Panc1 (cell line): ENCODE results near the gene MBD5. TPM values are rescaled to one million over a fixed set of nuclear protein-coding genes. Genes with fewer than 3 reads are reported as not detected.

ENCODE experiments used
- ATAC-seq: fragments of 200-7000 bp; cut with Tn5 transposase; 2 replicates; pipeline ENCODE4 v1.9.1; 2020; ENCODE audit warnings: mild to moderate bottlenecking, moderate library complexity
- BruUV-seq: library from RNA; stranded (reverse); fragments of 400-500 nt; replicated peaks from 2 replicates; lab custom pipeline; 2021; lab: Mats Ljungman, UMichigan
- CTCF ChIA-PET: fragments of 300-600 bp; sonication (Branson Sonifier 250); formaldehyde crosslinking; loops from one replicate; lab custom pipeline; 2022; ENCODE audit warnings: antibody characterized with exemption; lab: Charles Lee
- POLR2A ChIA-PET: fragments of 300-600 bp; sonication (Branson Sonifier 250); formaldehyde crosslinking; loops from one replicate; lab custom pipeline; 2022; ENCODE audit warnings: antibody characterized with exemption; lab: Charles Lee
- DNase-seq: peaks from one replicate; pipeline ENCODE4 v3.0.0-alpha.2; 2010; ENCODE audit warnings: low read depth, low spot score
- H3K27ac ChIP-seq: 2 replicates; pipeline ENCODE4 v1.5.1; 2011; ENCODE audit warnings: mild to moderate bottlenecking, low read length, inconsistent platforms
- H3K27me3 ChIP-seq: fragments of 200-500 bp; sonication (Bioruptor generic); 2 replicates; pipeline ENCODE4 v1.6.0; 2014; ENCODE audit warnings: low read length, inconsistent platforms; ENCODE audit not compliant: control insufficient read depth, insufficient read depth
- H3K36me3 ChIP-seq: fragments of 200-500 bp; sonication (Bioruptor generic); 2 replicates; pipeline ENCODE4 v1.5.1; 2014; ENCODE audit warnings: inconsistent platforms, mild to moderate bottlenecking, low read length, moderate library complexity; ENCODE audit not compliant: control insufficient read depth, insufficient read depth
- H3K4me1 ChIP-seq: 2 replicates; pipeline ENCODE4 v1.5.1; 2011; ENCODE audit warnings: inconsistent platforms, mild to moderate bottlenecking, low read length, moderate library complexity; ENCODE audit not compliant: control insufficient read depth, insufficient read depth
- H3K4me3 ChIP-seq, 2 experiments: 2 replicates each; pipeline ENCODE4 v1.5.1; 2011 to 2012; ENCODE audit warnings: low read depth in 2 of 2, low read length in 2 of 2, mild to moderate bottlenecking in 2 of 2, inconsistent platforms in 1 of 2, moderate library complexity in 1 of 2
- H3K9me3 ChIP-seq: fragments of 200-500 bp; sonication (Bioruptor generic); 2 replicates; pipeline ENCODE4 v1.5.1; 2014; ENCODE audit warnings: low read depth, mild to moderate bottlenecking, inconsistent platforms, low read length, moderate library complexity; ENCODE audit not compliant: control insufficient read depth, insufficient read depth
- CTCF ChIP-seq: fragments of 450-650 bp; IDR thresholded peaks from 2 replicates; pipeline ENCODE4 v1.5.1; 2017; ENCODE audit warnings: mild to moderate bottlenecking
- POLR2AphosphoS5 ChIP-seq: IDR thresholded peaks from 2 replicates; pipeline ENCODE4 v1.6.1; 2012; ENCODE audit warnings: mild to moderate bottlenecking, low read depth, low read length, moderate library complexity
- REST ChIP-seq, 2 experiments: IDR thresholded peaks; 2 replicates each; pipeline ENCODE4 v1.6.1; 2011 to 2012; ENCODE audit warnings: low read depth in 2 of 2, control low read depth in 1 of 2, low read length in 1 of 2, mild to moderate bottlenecking in 1 of 2, moderate library complexity in 1 of 2; ENCODE audit not compliant: insufficient read depth in 1 of 2
- SIN3A ChIP-seq: IDR thresholded peaks from 2 replicates; pipeline ENCODE4 v1.6.1; 2012; ENCODE audit warnings: low read depth, mild to moderate bottlenecking, low read length, moderate library complexity, borderline replicate concordance; ENCODE audit not compliant: insufficient read depth
- TCF7L2 ChIP-seq: IDR thresholded peaks from 2 replicates; pipeline ENCODE4 v1.6.1; 2011; ENCODE audit warnings: mild to moderate bottlenecking, low read depth, low read length, inconsistent platforms
- in situ Hi-C: cut with HindIII; loops from 2 replicates; pipeline ENCODE4 v1.10.0; 2016; ENCODE audit warnings: low sequenced_read_pairs, low pct_unique_long_range_greater_than_20kb
- intact Hi-C: fragments of 100-400 bp; cut with micrococcal nuclease; formaldehyde crosslinking; loops from one replicate; pipeline ENCODE4 v1.10.0; 2022; ENCODE audit not compliant: unreplicated experiment
- total RNA-seq: library from RNA; stranded (reverse); gene quantifications from one replicate; pipeline ENCODE4 v1.2.1, GENCODE V29; 2021; ENCODE audit not compliant: unreplicated experiment

MBD5 gene
- total RNA-seq, 1 experiment from 2014 or later, result 40.2 TPM

- Histone ChIP-seq H3K4me3 (no peak overlapping the region), H3K4me1 (peaks cover 6% of the 10 kb centered on the region; the same call in 1 of the 2 replicates), H3K9me3 (no peaks in the 10 kb centered on the region), H3K27me3 (no peaks in the 10 kb centered on the region), H3K27ac (no peak overlapping the region), H3K36me3 (no peaks in the 10 kb centered on the region)
- BruUV-seq, result no TSS peak
- DNase-seq (no peak), ATAC-seq (no peak)
- TF ChIP-seq POLR2AphosphoS5, result no peak
- no peak for TF ChIP-seq SIN3A
- no peak for TF ChIP-seq TCF7L2
- TF ChIP-seq CTCF, result no peak
- TF ChIP-seq REST (IDR thresholded peaks at IDR 0.05; ENCODE audit: insufficient read depth in 1 of 2, low read depth in 2 of 2, low read length in 1 of 2), result no peak
- intact Hi-C loops (no loop called here), in situ Hi-C loops (no loop called here)
- ChIA-PET CTCF (no interaction called here), POLR2A (no interaction called here)
Measured at GRCh38 chr2:148475626-148476025, 454.7 kb downstream of the MBD5 start.

GRCh38 chr2:148479398-148479797 lies 458.5 kb downstream of the MBD5 start:
- Histone ChIP-seq H3K36me3 (no peaks in the 10 kb centered on the region), H3K27ac (no peak overlapping the region), H3K27me3 (no peaks in the 10 kb centered on the region), H3K4me1 (peaks cover 6% of the 10 kb centered on the region; the same call in 1 of the 2 replicates), H3K4me3 (no peak overlapping the region), H3K9me3 (no peaks in the 10 kb centered on the region)
- DNase-seq, result no peak
- ChIA-PET CTCF (no interaction called here), POLR2A (no interaction called here)
- in situ Hi-C loops, result no loop called here
- intact Hi-C loops, result no loop called here
- no TSS peak for BruUV-seq
- TF ChIP-seq REST (IDR thresholded peaks at IDR 0.05; ENCODE audit: insufficient read depth in 1 of 2, low read depth in 2 of 2, low read length in 1 of 2) (no peak), SIN3A (no peak), POLR2AphosphoS5 (no peak), TCF7L2 (no peak), CTCF (no peak)
- no peak for ATAC-seq
